GM04503 (cell line): ENCODE results near the gene SUOX.
"Not testable (repeated sequence)": the region's sequence is repeated elsewhere in the genome, so short reads cannot be mapped to it uniquely, and the experiment has no call there.

Experiments used
- DNase-seq: peaks from one replicate; pipeline ENCODE4 v3.0.0-alpha.2; 2012; ENCODE audit warnings: low read depth

SUOX gene

GRCh38 chr12:55983232-55983842 is 13.7 kb upstream of the SUOX start:
- DNase-seq, result no peak

- DNase-seq, result no peak
These were observed 12.2 kb upstream of the SUOX start for GRCh38 chr12:55984861-55985260.

GRCh38 chr12:55985341-55985740 is 11.7 kb upstream of the SUOX start:
- no peak for DNase-seq

- not testable (repeated sequence) for DNase-seq
These were observed 11.1 kb upstream of the SUOX start for GRCh38 chr12:55985976-55986375.

- DNase-seq, result no peak
These were observed 6.0 kb upstream of the SUOX start for GRCh38 chr12:55991110-55991509.

- DNase-seq, result no peak
These were observed 3.7 kb upstream of the SUOX start for GRCh38 chr12:55993230-55993853.

GRCh38 chr12:55995366-55995765 is 1.7 kb upstream of the SUOX start:
- no peak for DNase-seq

- DNase-seq, result no peak
These were observed 818 bp upstream of the SUOX start for GRCh38 chr12:55996201-55996714.

GRCh38 chr12:55997535-55997859 is 421 bp downstream of the SUOX start:
- DNase-seq, result no peak

GRCh38 chr12:55999522-55999921 is 2.4 kb downstream of the SUOX start:
- not testable (repeated sequence) for DNase-seq

- DNase-seq, result not testable (repeated sequence)
These were observed 3.0 kb downstream of the SUOX start for GRCh38 chr12:55999999-56000540.

- DNase-seq, result no peak
These were observed 4.5 kb downstream of the SUOX start for GRCh38 chr12:56001487-56002100.

- DNase-seq, result not testable (repeated sequence)
These were observed 6.3 kb downstream of the SUOX start for GRCh38 chr12:56003376-56003775.

GRCh38 chr12:56004211-56004610 is 7.1 kb downstream of the SUOX start:
- no peak for DNase-seq

- no peak for DNase-seq
These were observed 10.8 kb downstream of the SUOX start for GRCh38 chr12:56007564-56008559.

GRCh38 chr12:56010111-56010570 is 13.1 kb downstream of the SUOX start:
- no peak for DNase-seq

GRCh38 chr12:56011509-56012090 is 14.5 kb downstream of the SUOX start:
- DNase-seq, result no peak

- DNase-seq, result no peak
These were observed 16.4 kb downstream of the SUOX start for GRCh38 chr12:56013482-56013881.

GRCh38 chr12:56014205-56014604 is 17.1 kb downstream of the SUOX start:
- DNase-seq, result no peak

- DNase-seq, result no peak
These were observed 20.1 kb downstream of the SUOX start for GRCh38 chr12:56017181-56017580.

GRCh38 chr12:56018356-56018755 is 21.3 kb downstream of the SUOX start:
- no peak for DNase-seq
